Muscle of leg (tissue), 11 donors: Measurements from ENCODE around the gene DUSP8. TPM values are rescaled to one million over a fixed set of nuclear protein-coding genes. Genes with fewer than 3 reads are reported as not detected.
A peak's percentile ranks its signal among the peaks of the same experiment; 100 is the strongest.

ENCODE experiments used
- DNase-seq: peaks from one replicate; pipeline ENCODE4 v3.0.0; 2013
- H3K27ac ChIP-seq: one replicate; pipeline ENCODE4 v1.5.1; 2013; ENCODE audit warnings: mild to moderate bottlenecking, low read length, control low read depth
- H3K27me3 ChIP-seq: one replicate; pipeline ENCODE4 v1.6.1; 2013; ENCODE audit warnings: low read length; ENCODE audit not compliant: control insufficient read depth, insufficient read depth
- H3K36me3 ChIP-seq: one replicate; pipeline ENCODE4 v1.6.1; 2013; ENCODE audit warnings: low read length; ENCODE audit not compliant: control insufficient read depth, insufficient read depth
- H3K4me1 ChIP-seq: one replicate; pipeline ENCODE4 v1.6.1; 2013; ENCODE audit warnings: low read length; ENCODE audit not compliant: control insufficient read depth, insufficient read depth
- H3K4me3 ChIP-seq: one replicate; pipeline ENCODE4 v1.5.1; 2013; ENCODE audit warnings: low read length, control low read depth
- H3K9me3 ChIP-seq: replicated peaks from 2 replicates; pipeline ENCODE4 v1.6.1; 2013; ENCODE audit warnings: low read depth, low read length; ENCODE audit not compliant: control insufficient read depth
- WGBS: methylation state at CpG from one replicate; pipeline ENCODE4 v1.1.5; 2013; ENCODE audit warnings: missing lambda C conversion rate; ENCODE audit not compliant: insufficient coverage; 5-methylcytosine and 5-hydroxymethylcytosine counted together
- polyA plus RNA-seq, 8 donors: library from polyadenylated mRNA; unstranded; fragments of 120-200 nt; gene quantifications; one replicate each; pipeline versions ENCODE4 v1.2.1 to v1.2.3, GENCODE V29; 2013; ENCODE audit warnings: inconsistent platforms in 1 of 8, low replicate concordance in 1 of 8; ENCODE audit not compliant: insufficient read length in 8 of 8, insufficient read depth in 1 of 8
- total RNA-seq: library from RNA; stranded (reverse); fragments of 120-200 nt; gene quantifications from one replicate; pipeline ENCODE4 v1.2.4, GENCODE V29; 2013

DUSP8 gene
- total and polyA plus RNA-seq, 9 donors = 1.5 to 21.2 (median 15.4) TPM

DNA sequence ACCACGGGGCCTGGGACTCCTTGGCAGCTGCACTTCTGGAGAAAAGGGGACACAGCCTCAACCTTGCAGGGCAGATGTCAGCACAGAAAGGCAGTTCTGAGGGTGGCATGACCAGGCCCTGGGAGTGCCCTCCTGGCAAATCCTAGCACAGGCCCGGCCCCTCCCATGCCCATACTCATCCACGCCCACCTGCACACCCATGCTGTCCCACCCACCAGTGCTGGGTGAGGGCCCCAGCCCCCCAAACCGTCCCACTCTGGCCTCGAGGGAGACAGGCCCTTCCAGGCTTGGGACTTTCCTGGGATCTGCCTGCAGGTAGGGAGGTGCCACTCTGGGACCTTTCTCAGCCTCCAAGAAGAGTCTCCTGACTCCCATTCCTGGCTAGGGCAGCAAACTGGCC, 10.1 kb downstream of the DUSP8 start:
- Histone ChIP-seq H3K4me1 (peaks cover 68% of the 10 kb centered on the region), H3K27me3 (no peaks in the 10 kb centered on the region), H3K4me3 (no peak overlapping the region), H3K9me3 (no peaks in the 10 kb centered on the region), H3K36me3 (peaks cover 61% of the 10 kb centered on the region), H3K27ac (no peak overlapping the region)
- WGBS = 86% methylated on average over 5 of the region's 5 CpGs
- no peak for DNase-seq

DNA sequence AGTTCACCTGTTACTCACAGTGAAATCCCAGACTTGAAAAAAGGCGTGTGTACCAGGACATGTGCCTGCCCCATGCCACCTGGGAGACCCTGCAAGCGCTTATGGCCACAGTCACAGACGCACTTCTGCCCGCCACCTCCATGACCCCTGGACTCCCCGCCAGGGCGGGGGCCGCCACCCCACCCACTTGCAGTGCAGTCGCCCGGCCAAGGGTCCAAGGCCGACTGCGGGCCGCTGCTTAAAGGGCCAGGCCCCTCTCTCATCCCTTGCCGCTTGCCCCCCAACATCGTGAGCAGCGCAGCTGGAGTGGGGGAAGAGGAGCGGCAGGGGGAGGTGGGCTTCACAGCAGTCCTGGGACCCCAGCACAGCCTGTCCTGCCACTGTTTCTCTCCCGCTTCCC, 10.8 kb downstream of the DUSP8 start:
- Histone ChIP-seq H3K9me3 (no peaks in the 10 kb centered on the region), H3K4me3 (no peak overlapping the region), H3K27ac (no peak overlapping the region), H3K27me3 (no peaks in the 10 kb centered on the region), H3K4me1 (peaks cover 62% of the 10 kb centered on the region), H3K36me3 (peaks cover 59% of the 10 kb centered on the region)
- no peak for DNase-seq
- WGBS = 89% methylated on average over 13 of the region's 17 CpGs

DNA sequence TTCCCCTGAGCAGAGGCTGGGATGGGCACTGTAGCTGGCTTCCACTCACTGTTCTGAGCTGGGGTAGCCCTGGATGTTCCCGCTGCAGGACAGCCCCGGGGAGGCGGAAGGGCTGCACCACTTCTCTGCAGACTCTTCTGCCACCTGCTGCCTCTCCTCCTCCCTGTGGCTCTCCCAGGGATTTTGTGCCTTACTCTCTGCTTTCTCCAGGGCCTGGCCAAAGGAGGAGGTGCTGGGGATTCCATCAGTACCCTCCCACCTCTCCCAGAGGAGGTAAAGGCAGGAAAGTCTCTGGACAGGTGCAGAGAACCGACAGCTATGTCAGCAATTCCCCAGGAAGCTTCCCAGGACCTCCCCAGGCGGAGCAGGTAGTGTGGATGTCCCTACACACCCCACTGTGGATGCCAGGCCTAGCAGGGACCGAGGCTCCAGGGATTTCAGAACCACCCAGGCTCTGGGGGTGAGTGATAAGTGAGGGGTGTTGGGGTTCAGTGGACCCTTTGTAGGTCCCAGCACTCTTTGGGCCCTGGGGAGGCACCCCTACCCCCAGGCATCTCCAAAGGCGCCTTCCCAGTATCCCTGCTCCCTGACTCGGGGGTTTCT, 11.3 kb downstream of the DUSP8 start:
- Histone ChIP-seq H3K27ac (peak overlapping the region; percentile 89), H3K27me3 (no peaks in the 10 kb centered on the region), H3K36me3 (peaks cover 58% of the 10 kb centered on the region), H3K4me1 (peaks cover 59% of the 10 kb centered on the region), H3K4me3 (no peak overlapping the region), H3K9me3 (no peaks in the 10 kb centered on the region)
- WGBS = 86% methylated on average over 2 of the region's 8 CpGs
- no peak for DNase-seq

DNA sequence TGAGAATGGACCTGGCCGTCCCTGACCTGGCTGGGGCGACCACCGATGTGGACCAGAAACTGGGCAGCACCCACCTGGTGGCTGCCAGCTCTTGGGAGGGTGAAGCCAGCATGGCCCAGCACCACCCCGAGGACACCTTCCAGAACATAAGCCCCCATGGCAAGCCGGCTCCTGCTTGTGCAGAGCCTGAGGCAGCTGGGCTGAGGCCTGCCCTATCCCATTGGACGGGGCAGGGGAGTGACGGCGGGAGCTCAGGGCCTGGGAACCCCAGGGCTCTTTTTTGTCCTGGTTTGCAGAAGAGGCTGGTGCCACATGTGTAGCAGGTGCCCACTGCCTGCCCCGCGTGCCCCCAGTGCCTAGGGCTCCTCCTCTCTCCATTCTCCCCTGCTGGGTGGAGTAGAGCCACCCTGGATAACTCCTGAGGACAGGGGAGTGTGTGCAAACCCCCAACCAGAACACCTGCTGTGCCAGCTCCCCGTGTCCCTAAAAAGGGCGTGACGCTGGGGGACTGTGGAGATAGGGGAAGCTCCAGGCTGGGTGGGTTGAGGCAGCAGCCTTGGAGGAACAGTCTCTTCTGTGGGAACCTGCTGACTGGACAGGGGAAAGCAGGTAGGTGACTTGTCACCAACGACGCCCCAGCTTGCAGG, 11.9 kb downstream of the DUSP8 start:
- Histone ChIP-seq H3K9me3 (no peaks in the 10 kb centered on the region), H3K4me3 (no peak overlapping the region), H3K4me1 (peaks cover 54% of the 10 kb centered on the region), H3K27me3 (no peaks in the 10 kb centered on the region), H3K27ac (peak overlapping the region; percentile 89), H3K36me3 (peaks cover 56% of the 10 kb centered on the region)
- 78% methylated on average over 8 of the region's 15 CpGs for WGBS
- no peak for DNase-seq

DNA sequence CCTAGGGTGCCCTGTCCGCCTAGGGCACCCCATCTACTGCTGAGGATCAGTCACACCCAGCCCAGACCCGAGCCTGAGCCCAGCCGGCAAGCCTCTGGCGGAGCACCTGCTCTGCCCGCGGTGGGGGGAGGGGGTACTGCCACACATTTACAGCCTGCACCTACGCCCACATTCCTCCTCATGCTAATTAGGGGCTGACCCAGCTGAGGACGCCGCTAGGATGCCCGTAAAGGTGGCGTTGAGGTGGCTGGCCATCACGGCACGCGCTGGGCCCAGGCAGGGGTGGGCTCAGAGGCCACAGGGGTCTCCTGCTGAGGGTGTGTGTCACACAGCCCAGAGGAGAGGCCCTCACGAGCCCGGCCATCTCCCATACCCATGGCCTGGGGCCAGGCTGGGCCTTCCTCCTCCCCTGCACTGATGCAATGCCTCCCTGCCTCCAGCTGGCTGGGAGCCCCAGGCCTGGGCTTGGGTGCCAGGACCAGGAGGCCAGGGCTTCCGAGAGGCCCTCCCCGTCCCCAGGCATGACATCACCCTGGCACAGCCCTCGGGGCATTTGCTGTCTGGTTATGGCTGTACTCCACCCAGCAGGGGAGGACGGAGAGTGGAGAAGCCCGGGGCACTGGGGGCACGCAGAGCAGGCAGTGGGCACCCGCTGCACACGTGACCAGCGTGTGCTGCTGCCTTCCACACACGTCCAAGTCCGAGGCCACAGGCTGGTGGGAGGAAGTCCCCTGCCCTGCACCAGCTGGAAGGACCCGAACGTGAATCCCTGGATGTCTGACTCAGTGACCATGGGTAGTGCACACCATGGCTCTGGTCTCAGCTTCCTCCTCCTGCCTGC, 12.7 kb downstream of the DUSP8 start:
- Histone ChIP-seq H3K4me3 (no peak overlapping the region), H3K36me3 (peaks cover 52% of the 10 kb centered on the region), H3K9me3 (no peaks in the 10 kb centered on the region), H3K27me3 (no peaks in the 10 kb centered on the region), H3K4me1 (peaks cover 50% of the 10 kb centered on the region), H3K27ac (peak overlapping the region; percentile 89)
- 50% methylated on average over 21 of the region's 29 CpGs for WGBS
- peak; percentile 90 for DNase-seq

DNA sequence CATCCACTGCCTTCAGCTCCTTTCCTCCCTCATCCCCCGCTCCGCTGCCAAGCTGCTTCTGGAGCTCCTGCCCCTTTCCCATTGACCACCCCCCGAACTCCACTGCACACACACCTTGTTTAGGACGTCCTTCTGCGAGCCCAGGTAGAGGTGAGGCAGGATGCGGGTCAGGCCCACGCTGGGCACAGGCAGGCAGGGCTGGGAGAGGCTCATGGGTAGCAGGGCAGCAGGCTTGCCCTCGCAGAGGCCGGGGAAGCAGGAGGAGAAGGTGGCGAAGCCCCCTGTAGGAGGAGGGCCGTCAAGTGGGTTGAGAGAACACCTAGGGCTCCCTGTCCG, 13.3 kb downstream of the DUSP8 start:
- Histone ChIP-seq H3K36me3 (peaks cover 47% of the 10 kb centered on the region), H3K9me3 (no peaks in the 10 kb centered on the region), H3K4me3 (peak overlapping the region; percentile 10), H3K27me3 (no peaks in the 10 kb centered on the region), H3K4me1 (peaks cover 44% of the 10 kb centered on the region), H3K27ac (peak overlapping the region; percentile 89)
- no peak for DNase-seq
- 74% methylated on average over 9 of the region's 12 CpGs for WGBS

DNA sequence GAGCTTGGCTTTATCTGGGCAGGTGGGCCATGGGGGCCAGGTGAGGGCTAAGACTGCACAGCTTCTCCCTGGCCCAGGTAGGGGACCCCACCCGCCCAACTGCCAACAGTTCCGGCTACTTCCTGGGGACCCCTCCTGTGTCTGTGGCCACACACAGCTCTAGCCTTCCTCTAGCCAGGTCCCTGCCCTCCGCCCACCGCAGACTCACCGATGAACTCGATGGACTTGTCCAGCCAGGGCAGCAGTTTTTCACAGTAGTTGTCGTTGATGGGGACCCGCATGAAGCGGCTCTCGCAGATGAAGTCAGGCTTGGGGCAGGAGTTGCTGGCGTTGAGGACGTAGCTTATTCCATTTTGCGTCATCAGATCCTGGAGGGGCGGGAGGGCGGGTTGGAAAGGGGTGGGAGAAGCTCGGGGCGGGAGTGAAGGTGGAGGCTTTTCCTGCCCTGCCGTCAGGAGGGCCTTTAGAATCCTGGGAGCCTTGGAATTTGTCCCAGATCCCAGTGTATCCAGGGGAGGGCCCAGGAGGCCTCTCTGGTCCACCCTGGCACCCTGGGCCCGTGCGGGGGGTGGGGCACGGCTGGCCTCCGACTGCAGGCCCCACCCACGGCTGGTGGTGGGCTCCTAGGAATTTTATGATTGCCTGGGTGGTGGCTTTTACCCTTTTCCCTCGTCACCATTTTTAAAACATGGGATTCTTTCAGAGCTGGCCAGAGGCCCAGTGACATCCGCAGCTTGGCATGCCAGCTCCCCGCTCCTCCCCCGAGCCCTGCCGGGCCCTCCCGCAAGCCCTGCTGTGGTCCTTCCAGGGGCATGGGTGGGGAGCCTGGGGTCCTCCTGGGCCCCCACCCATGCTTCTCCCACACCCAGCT, 13.9 kb downstream of the DUSP8 start:
- 46% methylated on average over 20 of the region's 29 CpGs for WGBS
- Histone ChIP-seq H3K9me3 (no peaks in the 10 kb centered on the region), H3K4me3 (peak overlapping the region; percentile 10), H3K27ac (peak overlapping the region; percentile 89), H3K27me3 (no peaks in the 10 kb centered on the region), H3K4me1 (peaks cover 43% of the 10 kb centered on the region), H3K36me3 (peaks cover 40% of the 10 kb centered on the region)
- peak; percentile 65 for DNase-seq

DNA sequence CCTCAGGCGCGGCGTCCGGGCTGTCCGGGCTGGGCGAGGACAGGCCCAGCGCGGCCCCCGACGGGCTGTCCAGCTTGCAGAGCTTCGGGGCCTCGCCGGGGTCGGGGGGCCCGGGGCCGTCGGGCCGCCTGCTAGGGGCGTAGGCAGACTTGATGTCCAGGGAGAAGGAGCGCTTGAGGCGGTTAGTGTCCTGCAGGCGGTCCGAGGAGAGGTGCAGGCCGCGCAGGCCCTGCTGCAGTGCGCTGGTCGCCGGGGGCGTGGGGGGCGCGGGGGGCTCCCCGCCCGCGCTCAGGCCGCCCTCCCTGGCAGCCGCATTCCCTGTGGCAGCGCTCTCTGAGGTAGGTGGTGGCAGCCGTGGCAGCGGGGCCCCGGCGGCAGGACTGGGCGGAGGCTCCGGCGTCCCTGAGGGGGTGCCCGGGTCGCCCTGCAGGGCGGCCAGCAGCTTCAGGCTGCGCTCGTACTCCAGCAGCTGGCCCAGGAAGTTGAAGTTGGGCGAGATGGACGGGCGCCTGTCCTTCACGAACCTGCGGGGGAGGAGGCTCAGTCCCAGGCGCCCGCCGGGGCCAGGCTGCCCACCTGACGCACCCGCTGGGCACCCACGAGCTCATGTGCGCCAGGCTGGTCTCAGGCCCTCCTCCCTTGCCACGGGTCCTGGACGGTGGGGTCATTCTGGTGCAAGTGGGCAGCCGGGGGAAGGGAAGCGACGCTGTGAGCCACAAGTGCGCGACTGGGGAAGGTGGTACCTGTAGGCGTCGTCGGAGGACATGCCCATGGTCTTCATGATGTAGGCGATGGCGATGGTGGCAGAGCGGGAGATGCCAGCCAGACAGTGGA, 14.8 kb downstream of the DUSP8 start:
- Histone ChIP-seq H3K27ac (peak overlapping the region; percentile 67), H3K36me3 (peaks cover 32% of the 10 kb centered on the region), H3K4me3 (no peak overlapping the region), H3K27me3 (no peaks in the 10 kb centered on the region), H3K4me1 (peaks cover 50% of the 10 kb centered on the region), H3K9me3 (no peaks in the 10 kb centered on the region)
- WGBS = 75% methylated on average over 74 of the region's 74 CpGs
- no peak for DNase-seq

DNA sequence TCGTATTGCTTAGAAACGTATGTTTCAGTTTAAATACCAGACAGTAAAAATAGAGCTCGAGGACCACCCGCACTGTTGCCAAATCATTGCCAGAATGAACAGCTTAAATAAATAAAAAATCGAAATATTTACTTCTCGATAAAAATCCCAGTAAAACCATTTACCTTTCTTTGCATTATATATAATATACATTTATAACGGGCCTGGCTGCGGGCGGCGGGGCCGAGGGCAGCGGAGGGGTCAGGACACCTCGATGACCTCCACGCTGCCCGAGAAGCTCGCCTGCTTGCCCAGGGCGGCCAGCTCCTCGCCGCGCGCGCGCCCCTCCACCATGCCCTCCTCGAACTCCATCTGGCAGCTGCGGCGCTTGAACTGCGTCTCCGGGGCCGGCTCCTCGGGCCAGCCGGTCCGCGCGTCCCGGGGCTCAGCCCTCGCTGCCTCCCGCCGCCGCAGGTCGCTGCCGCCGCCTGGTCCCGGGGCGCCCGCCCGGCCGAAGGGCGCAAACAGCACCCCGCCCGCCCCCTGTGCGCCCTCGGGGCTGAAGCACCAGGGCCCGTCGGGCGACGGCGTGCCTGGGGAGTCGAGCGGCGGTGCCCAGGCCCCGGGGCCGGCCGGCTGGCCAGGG, 15.7 kb downstream of the DUSP8 start:
- WGBS = 60% methylated on average over 60 of the region's 63 CpGs
- Histone ChIP-seq H3K9me3 (no peaks in the 10 kb centered on the region), H3K4me1 (peaks cover 51% of the 10 kb centered on the region), H3K36me3 (peaks cover 23% of the 10 kb centered on the region), H3K4me3 (no peak overlapping the region), H3K27ac (no peak overlapping the region), H3K27me3 (no peaks in the 10 kb centered on the region)
- no peak for DNase-seq
